ENCODE data around the gene BST2. TPM values are rescaled to one million over a fixed set of nuclear protein-coding genes. Genes with fewer than 3 reads are reported as not detected.

Gene BST2
- total and polyA plus RNA-seq, 2 of the 8 experiments (the other 6 are each of a cell fraction or from before 2014, with no cell fraction given) = 18.1 to 72.8 TPM

- TF ChIP-seq BCL11A (IDR thresholded peaks at IDR 0.05; ENCODE audit: low read depth in 2 of 2, low read length in 2 of 2) (no peak), CTBP2 (IDR thresholded peaks at IDR 0.05; ENCODE audit: borderline replicate concordance, insufficient read depth, insufficient read length, low read length) (no peak), NRF1 (IDR thresholded peaks at IDR 0.05; ENCODE audit: low read depth, low read length) (no peak), ZNF274 (IDR thresholded peaks at IDR 0.05; ENCODE audit: borderline replicate concordance, extremely low read depth, low read length) (no peak), CTCF (IDR thresholded peaks at IDR 0.05; ENCODE audit: control extremely low read depth in 1 of 3, insufficient read depth in 1 of 3, low read depth in 1 of 3, low read length in 3 of 3) (no peak), CHD7 (IDR thresholded peaks at IDR 0.05; ENCODE audit: insufficient replicate concordance, low read length) (no peak), KDM5A (IDR thresholded peaks at IDR 0.05; ENCODE audit: low read length) (no peak), TAF7 (optimal IDR thresholded peaks at IDR 0.05; ENCODE audit: borderline replicate concordance, low read depth, low read length) (no peak)
Measured at GRCh38 chr19:17393002-17393401, 12.4 kb downstream of the BST2 start (continued).

Measured in H1 (cell line).